ENCODE measurements around the gene ARID3A. TPM values are rescaled to one million over a fixed set of nuclear protein-coding genes. Genes with fewer than 3 reads are reported as not detected.

ARID3A gene
- total and polyA plus RNA-seq, 2 of the 13 experiments (the other 11 are each of a cell fraction or from before 2014, with no cell fraction given), result 71.3 to 77.9 TPM

DNA sequence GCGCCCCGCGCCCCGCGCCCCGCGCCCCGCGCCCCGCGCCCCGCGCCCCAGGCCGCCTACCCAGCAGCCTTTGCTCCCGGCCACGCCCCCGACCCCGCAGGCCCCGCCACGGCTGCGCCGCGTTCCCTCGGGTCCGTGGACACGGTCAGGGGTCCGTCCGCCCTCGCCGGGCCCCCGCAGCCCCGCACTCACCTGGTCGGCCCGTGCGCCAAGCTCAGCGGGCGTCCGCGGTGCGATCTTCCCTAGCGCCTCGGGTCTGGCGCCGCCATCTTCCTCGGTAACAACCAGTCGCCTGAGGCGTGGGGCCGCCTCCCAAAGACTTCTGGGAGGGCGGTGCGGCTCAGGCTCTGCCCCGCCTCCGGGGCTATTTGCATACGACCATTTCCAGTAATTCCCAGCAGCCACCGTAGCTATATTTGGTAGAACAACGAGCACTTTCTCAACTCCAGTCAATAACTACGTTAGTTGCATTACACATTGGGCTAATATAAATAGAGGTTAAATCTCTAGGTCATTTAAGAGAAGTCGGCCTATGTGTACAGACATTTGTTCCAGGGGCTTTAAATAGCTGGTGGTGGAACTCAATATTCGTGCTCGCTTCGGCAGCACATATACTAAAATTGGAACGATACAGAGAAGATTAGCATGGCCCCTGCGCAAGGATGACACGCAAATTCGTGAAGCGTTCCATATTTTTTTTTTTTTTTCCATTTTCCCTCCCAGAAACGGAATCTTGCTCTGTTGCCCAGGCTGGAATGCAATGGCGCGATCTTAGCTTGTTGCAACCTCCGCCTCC, 32.7 kb upstream of the ARID3A start, which contains the start of the genes MED16 and RNU6-9 (continued):
- peak; percentile 68; the same call in 1 of the 2 replicates for TF ChIP-seq YEATS4 (CRISPR knock-in tag; IDR thresholded peaks at IDR 0.05; ENCODE audit: borderline replicate concordance)
- TF ChIP-seq REL (CRISPR knock-in tag; conservative IDR thresholded peaks at IDR 0.05), result peak; percentile 71; the same call in 1 of the 2 replicates
- TF ChIP-seq RXRA (CRISPR knock-in tag; IDR thresholded peaks at IDR 0.05), result peak; percentile 24; the same call in 1 of the 2 replicates
- peak; percentile 79 for TF ChIP-seq GATAD1 (CRISPR knock-in tag; IDR thresholded peaks at IDR 0.05)
- TF ChIP-seq HINFP (CRISPR knock-in tag; IDR thresholded peaks at IDR 0.05; ENCODE audit: low read depth), result 0 out of 2 replicates have a peak, but pooled peaks have one; percentile 68
- TF ChIP-seq ZBTB10 (CRISPR knock-in tag; IDR thresholded peaks at IDR 0.05; ENCODE audit: borderline replicate concordance), result no peak
- no peak for TF ChIP-seq ARID2 (CRISPR knock-in tag; IDR thresholded peaks at IDR 0.05; ENCODE audit: borderline replicate concordance)
- TF ChIP-seq, protein P1, sequence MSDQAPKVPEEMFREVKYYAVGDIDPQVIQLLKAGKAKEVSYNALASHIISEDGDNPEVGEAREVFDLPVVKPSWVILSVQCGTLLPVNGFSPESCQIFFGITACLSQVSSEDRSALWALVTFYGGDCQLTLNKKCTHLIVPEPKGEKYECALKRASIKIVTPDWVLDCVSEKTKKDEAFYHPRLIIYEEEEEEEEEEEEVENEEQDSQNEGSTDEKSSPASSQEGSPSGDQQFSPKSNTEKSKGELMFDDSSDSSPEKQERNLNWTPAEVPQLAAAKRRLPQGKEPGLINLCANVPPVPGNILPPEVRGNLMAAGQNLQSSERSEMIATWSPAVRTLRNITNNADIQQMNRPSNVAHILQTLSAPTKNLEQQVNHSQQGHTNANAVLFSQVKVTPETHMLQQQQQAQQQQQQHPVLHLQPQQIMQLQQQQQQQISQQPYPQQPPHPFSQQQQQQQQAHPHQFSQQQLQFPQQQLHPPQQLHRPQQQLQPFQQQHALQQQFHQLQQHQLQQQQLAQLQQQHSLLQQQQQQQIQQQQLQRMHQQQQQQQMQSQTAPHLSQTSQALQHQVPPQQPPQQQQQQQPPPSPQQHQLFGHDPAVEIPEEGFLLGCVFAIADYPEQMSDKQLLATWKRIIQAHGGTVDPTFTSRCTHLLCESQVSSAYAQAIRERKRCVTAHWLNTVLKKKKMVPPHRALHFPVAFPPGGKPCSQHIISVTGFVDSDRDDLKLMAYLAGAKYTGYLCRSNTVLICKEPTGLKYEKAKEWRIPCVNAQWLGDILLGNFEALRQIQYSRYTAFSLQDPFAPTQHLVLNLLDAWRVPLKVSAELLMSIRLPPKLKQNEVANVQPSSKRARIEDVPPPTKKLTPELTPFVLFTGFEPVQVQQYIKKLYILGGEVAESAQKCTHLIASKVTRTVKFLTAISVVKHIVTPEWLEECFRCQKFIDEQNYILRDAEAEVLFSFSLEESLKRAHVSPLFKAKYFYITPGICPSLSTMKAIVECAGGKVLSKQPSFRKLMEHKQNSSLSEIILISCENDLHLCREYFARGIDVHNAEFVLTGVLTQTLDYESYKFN (CRISPR knock-in tag; conservative IDR thresholded peaks at IDR 0.05), result 0 out of 2 replicates have a peak, but pooled peaks have one; percentile 19
- TF ChIP-seq KAT8 (CRISPR knock-in tag; IDR thresholded peaks at IDR 0.05), result 0 out of 2 replicates have a peak, but pooled peaks have one; percentile 41
- TF ChIP-seq ETV6 (CRISPR knock-in tag; conservative IDR thresholded peaks at IDR 0.05), result no peak
- TF ChIP-seq HDAC2 (CRISPR knock-in tag; IDR thresholded peaks at IDR 0.05), result peak; percentile 40; the same call in 1 of the 2 replicates
- TF ChIP-seq SKIL (CRISPR knock-in tag; IDR thresholded peaks at IDR 0.05; ENCODE audit: borderline replicate concordance), result no peak
- TF ChIP-seq ZIK1 (CRISPR knock-in tag; IDR thresholded peaks at IDR 0.05; ENCODE audit: borderline replicate concordance, low read depth), result peak; percentile 84; the same call in 1 of the 2 replicates
- 0 out of 2 replicates have a peak, but pooled peaks have one; percentile 26 for TF ChIP-seq KMT2B (CRISPR knock-in tag; IDR thresholded peaks at IDR 0.05)
- peak; percentile 93 for TF ChIP-seq HOXA5 (CRISPR knock-in tag; IDR thresholded peaks at IDR 0.05)
- TF ChIP-seq ZNF256 (CRISPR knock-in tag; conservative IDR thresholded peaks at IDR 0.05), result no peak

All from HepG2 (cell line).